ENCODE measurements around the gene ELMO1.

- TF ChIP-seq CTCF (IDR thresholded peaks at IDR 0.05) (no peak), POLR2A (IDR thresholded peaks at IDR 0.05) (no peak), EP300 (IDR thresholded peaks at IDR 0.05) (no peak), POLR2AphosphoS5 (IDR thresholded peaks at IDR 0.05) (no peak)
Measured at GRCh38 chr7:36941359-36941758, 507.3 kb downstream of the ELMO1 start.
